HL-60 (cell line): ENCODE data around the gene HMSD.
A peak's percentile ranks its signal among the peaks of the same experiment; 100 is the strongest.

Experiments
- DNase-seq, 2 experiments: peaks; one replicate each; pipeline ENCODE4 v3.0.0-alpha.2; 2010 to 2020; ENCODE audit warnings: low read depth in 1 of 2, low spot score in 1 of 2
- H3K27ac ChIP-seq: fragments of 250-450 bp; sonication (Bioruptor Pico); replicated peaks from 2 replicates; pipeline ENCODE4 v1.5.1; 2020; ENCODE audit warnings: mild to moderate bottlenecking, moderate library complexity
- H3K27me3 ChIP-seq: fragments of 250-450 bp; sonication (Bioruptor Pico); 2 replicates; pipeline ENCODE4 v1.5.1; 2021; ENCODE audit warnings: mild to moderate bottlenecking, moderate library complexity; ENCODE audit not compliant: insufficient read depth, poor library complexity, severe bottlenecking
- H3K4me3 ChIP-seq: replicated peaks from 2 replicates; pipeline ENCODE4 v1.5.1; 2011; ENCODE audit warnings: mild to moderate bottlenecking, control low read depth, low read length; ENCODE audit not compliant: insufficient read depth
- GABPA ChIP-seq: IDR thresholded peaks from 2 replicates; pipeline ENCODE4 v1.6.1; 2012; ENCODE audit warnings: low read depth
- POLR2AphosphoS5 ChIP-seq: IDR thresholded peaks from 2 replicates; pipeline ENCODE4 v1.6.1; 2012; ENCODE audit warnings: low read depth
- SPI1 ChIP-seq: IDR thresholded peaks from 2 replicates; pipeline ENCODE4 v1.6.1; 2012; ENCODE audit warnings: low read depth, mild to moderate bottlenecking, borderline replicate concordance
- TF ChIP-seq, protein P1 (sequence below): IDR thresholded peaks from 2 replicates; pipeline ENCODE4 v1.6.1; 2012; ENCODE audit warnings: low read depth; ENCODE audit not compliant: insufficient replicate concordance
- TF ChIP-seq, protein P2 (sequence below): IDR thresholded peaks from one replicate; pipeline ENCODE4 v1.5.1; 2011; ENCODE audit warnings: low read length, control low read depth, inconsistent platforms; ENCODE audit not compliant: insufficient read depth

Gene HMSD

DNA sequence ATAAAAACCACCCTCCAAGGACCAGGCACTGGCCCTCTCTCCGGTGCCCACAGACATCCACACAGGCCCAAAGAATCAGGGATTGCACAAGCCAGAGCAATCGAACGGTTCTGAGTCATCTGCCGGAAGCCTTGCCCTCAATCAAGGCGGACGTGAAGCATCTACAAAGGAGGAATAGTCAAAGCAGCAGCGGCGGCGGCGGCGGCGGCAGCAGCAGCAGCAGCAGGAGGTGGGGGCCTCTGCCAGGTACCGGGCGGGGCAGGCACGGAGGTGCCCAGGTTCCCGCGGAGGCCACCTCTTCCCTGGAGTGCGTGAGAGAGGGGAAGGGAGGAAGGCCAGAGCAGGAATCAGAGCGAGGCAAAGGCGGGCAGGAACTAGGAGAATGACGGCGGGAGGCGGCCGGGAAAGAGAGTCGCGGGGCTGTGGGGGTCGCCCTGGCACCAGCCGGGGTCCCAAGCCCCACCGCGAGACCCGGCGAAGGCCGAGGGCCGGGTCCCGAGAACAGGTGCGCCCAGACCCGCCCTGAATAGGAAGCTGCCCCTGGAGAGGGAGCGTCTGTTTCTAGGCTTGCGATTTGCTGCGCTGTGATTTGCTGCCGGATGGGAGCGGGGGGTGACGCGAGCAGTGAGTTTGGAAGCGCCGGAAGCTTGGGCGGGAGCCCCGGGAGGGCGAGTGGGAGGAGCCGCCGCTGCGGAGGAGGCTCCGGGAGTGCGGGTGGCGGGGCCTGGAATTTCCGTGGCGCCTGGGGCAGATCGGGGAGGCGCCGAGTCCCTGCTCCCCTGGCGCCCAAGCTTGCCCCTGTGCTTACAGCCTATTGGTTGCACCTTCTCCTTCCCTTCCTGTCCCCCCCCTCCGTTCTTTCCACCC is 21.1 kb downstream of the HMSD start, which contains the start of gene SERPINB8:
Gene SERPINB8, plus strand, starts transcription at position 140 of the 867 bp plus-strand sequence. CDS start 8,228 bp downstream, outside the sequence.
- peak; percentile 92 to 93 for DNase-seq
- peak within 1 kb of the TSS; percentile 95 for H3K4me3 ChIP-seq
- H3K27ac ChIP-seq, result peak within 1 kb of the TSS; percentile 87
- no peaks in the 10 kb centered on the region for H3K27me3 ChIP-seq
- peak; percentile 77 for TF ChIP-seq POLR2AphosphoS5
- TF ChIP-seq, protein P1, sequence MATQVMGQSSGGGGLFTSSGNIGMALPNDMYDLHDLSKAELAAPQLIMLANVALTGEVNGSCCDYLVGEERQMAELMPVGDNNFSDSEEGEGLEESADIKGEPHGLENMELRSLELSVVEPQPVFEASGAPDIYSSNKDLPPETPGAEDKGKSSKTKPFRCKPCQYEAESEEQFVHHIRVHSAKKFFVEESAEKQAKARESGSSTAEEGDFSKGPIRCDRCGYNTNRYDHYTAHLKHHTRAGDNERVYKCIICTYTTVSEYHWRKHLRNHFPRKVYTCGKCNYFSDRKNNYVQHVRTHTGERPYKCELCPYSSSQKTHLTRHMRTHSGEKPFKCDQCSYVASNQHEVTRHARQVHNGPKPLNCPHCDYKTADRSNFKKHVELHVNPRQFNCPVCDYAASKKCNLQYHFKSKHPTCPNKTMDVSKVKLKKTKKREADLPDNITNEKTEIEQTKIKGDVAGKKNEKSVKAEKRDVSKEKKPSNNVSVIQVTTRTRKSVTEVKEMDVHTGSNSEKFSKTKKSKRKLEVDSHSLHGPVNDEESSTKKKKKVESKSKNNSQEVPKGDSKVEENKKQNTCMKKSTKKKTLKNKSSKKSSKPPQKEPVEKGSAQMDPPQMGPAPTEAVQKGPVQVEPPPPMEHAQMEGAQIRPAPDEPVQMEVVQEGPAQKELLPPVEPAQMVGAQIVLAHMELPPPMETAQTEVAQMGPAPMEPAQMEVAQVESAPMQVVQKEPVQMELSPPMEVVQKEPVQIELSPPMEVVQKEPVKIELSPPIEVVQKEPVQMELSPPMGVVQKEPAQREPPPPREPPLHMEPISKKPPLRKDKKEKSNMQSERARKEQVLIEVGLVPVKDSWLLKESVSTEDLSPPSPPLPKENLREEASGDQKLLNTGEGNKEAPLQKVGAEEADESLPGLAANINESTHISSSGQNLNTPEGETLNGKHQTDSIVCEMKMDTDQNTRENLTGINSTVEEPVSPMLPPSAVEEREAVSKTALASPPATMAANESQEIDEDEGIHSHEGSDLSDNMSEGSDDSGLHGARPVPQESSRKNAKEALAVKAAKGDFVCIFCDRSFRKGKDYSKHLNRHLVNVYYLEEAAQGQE, result no peak
- peak; percentile 51; the same call in 1 of the 2 replicates for TF ChIP-seq GABPA

DNA sequence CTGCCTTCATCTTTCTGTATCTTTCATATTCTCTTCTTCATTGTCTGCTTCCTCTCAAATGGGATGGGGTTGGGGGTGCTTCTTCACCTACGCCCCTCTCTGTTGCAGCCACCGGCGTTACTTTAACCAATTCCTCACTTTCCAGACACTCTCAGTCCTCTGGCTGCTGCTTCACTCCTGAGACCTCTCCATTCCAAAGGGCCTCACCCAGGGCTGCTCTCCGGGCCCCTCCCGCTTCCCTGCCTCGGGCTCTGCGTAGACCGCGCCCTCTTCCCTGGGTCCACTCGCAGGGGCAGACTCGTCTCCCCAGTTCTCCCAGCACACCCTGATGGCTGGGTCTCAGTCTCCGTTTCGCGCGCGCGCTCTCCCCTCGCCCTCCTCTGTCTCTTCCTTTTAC is 21.7 kb downstream of the HMSD start:
- TF ChIP-seq, protein P1, result no peak
- DNase-seq, result no peak
- H3K27ac ChIP-seq, result peak overlapping the region; percentile 87
- no peaks in the 10 kb centered on the region for H3K27me3 ChIP-seq
- peak overlapping the region; percentile 95 for H3K4me3 ChIP-seq

DNA sequence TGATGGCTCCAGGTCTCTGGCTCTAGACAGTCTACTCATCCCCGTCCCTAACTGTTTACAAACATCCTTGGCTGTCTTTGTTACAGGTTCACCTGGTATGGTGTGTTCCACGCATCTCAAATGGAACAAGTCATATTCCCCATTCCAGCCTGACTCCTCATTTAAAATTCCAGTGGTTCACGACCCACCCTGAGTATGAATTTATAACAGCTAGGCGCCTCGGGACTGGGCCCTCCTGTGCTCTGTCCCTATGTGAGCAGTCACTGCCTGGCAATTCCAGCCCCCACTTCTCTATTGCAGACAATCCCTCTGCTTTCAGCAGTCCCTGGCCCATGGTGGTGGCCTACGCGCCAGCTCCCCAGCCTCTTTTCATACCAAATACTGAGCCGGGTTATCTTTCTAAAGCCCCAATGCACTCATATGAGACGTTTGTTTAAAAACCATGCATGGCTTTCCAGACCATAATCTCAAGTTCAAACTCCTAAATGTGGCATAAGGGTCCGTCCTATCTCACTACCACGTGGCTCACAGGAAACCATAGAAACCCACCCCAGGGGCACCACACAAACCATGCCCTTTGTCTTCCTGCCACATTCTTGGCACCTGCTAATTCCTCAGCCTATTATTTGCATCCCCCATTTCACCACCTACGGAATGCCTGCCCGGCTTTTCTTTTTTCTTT is 22.4 kb downstream of the HMSD start:
- no peaks in the 10 kb centered on the region for H3K27me3 ChIP-seq
- no peak for DNase-seq
- peak overlapping the region; percentile 95 for H3K4me3 ChIP-seq
- peak overlapping the region; percentile 87 for H3K27ac ChIP-seq
- TF ChIP-seq POLR2AphosphoS5, result no peak

DNA sequence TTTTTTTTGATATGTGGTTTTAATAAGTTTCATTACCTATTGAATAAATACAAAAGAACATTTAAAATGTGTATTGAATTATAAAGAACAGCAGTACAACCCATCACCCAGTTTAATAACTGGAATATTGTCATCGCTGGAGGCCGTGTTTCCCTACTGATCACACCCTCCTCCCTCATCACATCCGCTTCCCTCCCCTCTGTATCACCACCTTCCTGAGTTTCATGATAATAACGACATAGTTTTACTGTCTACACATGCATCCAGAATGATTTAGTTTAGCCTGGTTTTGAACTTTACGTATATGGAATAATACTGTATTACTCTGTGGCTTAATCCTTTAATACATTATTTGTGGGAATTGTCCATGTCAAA is 22.9 kb downstream of the HMSD start:
- H3K27me3 ChIP-seq, result no peaks in the 10 kb centered on the region
- no peak overlapping the region; the same call in 1 of the 2 replicates for H3K27ac ChIP-seq
- no peak for DNase-seq
- TF ChIP-seq SPI1 (no peak), GABPA (no peak), POLR2AphosphoS5 (no peak)
- TF ChIP-seq, protein P1, result no peak
- TF ChIP-seq, protein P2, sequence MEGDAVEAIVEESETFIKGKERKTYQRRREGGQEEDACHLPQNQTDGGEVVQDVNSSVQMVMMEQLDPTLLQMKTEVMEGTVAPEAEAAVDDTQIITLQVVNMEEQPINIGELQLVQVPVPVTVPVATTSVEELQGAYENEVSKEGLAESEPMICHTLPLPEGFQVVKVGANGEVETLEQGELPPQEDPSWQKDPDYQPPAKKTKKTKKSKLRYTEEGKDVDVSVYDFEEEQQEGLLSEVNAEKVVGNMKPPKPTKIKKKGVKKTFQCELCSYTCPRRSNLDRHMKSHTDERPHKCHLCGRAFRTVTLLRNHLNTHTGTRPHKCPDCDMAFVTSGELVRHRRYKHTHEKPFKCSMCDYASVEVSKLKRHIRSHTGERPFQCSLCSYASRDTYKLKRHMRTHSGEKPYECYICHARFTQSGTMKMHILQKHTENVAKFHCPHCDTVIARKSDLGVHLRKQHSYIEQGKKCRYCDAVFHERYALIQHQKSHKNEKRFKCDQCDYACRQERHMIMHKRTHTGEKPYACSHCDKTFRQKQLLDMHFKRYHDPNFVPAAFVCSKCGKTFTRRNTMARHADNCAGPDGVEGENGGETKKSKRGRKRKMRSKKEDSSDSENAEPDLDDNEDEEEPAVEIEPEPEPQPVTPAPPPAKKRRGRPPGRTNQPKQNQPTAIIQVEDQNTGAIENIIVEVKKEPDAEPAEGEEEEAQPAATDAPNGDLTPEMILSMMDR, result no peak
- no peak overlapping the region; the same call in 1 of the 2 replicates for H3K4me3 ChIP-seq
